C4-2B (cell line): ENCODE measurements around the gene TPSD1.

ENCODE experiments used
- CTCF ChIP-seq: fragments of 450-650 bp; conservative IDR thresholded peaks from 2 replicates; pipeline ENCODE4 v1.5.1; 2017; ENCODE audit warnings: mild to moderate bottlenecking
- ZFX ChIP-seq: fragments of 450-650 bp; IDR thresholded peaks from 2 replicates; pipeline ENCODE4 v1.6.1; 2017

DNA sequence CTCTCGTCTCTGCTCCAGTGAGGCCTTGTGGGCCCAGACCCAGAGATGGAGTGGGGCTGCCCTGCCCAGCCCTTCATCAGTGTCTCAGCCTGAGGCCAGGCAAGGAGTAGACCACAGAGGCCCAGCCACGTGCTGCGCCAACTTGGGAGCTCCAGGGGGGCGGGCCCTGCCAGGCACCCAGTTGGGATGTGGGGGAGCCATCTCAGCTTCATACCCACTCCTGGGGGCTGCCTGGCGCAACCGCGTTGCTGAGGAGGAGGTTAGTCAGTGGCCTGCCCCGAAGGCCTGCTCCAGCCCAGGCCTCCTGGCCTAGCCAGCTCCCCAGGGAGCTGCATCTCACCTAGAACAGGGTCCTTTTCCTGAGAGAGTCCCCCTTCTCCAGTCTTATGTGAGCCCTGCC is 42.6 kb upstream of the TPSD1 start:
- TF ChIP-seq CTCF (no peak), ZFX (no peak)
